Chondrocyte (in vitro differentiated cells): ENCODE measurements around the gene PRKAR1B. TPM values are rescaled to one million over a fixed set of nuclear protein-coding genes. Genes with fewer than 3 reads are reported as not detected.

Source experiments
- DNase-seq: peaks from one replicate; pipeline ENCODE4 v3.0.0; 2021; ENCODE audit warnings: mixed read lengths, low spot score
- H3K27ac Mint-ChIP-seq: one replicate; pipeline ENCODE4 v1.8.0; 2021; ENCODE audit warnings: mild to moderate bottlenecking, moderate library complexity, mixed read lengths; ENCODE audit not compliant: unreplicated experiment
- H3K27me3 Mint-ChIP-seq: 2 replicates; pipeline ENCODE4 v1.8.0; 2021; ENCODE audit warnings: low read depth, mixed read lengths
- H3K36me3 Mint-ChIP-seq: 2 replicates; pipeline ENCODE4 v1.8.0; 2021; ENCODE audit warnings: low read depth, mixed read lengths
- H3K4me1 Mint-ChIP-seq: 2 replicates; pipeline ENCODE4 v1.8.0; 2021; ENCODE audit warnings: low read depth, mild to moderate bottlenecking, mixed read lengths
- H3K4me3 Mint-ChIP-seq: one replicate; pipeline ENCODE4 v1.8.0; 2021; ENCODE audit warnings: mild to moderate bottlenecking, moderate library complexity, mixed read lengths; ENCODE audit not compliant: unreplicated experiment
- H3K9me3 Mint-ChIP-seq: 2 replicates; pipeline ENCODE4 v1.8.0; 2021; ENCODE audit warnings: low read depth, mixed read lengths
- total RNA-seq: library from RNA; stranded (reverse); gene quantifications from 3 replicates; pipeline ENCODE4 v1.2.1, GENCODE V29; 2021
- TF ChIP-seq, protein P1 (sequence below): fragments of 200-600 bp; sonication (generic); IDR thresholded peaks from 2 replicates; pipeline ENCODE4 v1.5.0; 2021; ENCODE audit warnings: antibody characterized with exemption, mild to moderate bottlenecking, moderate library complexity

PRKAR1B gene
- total RNA-seq, 1 donor from 2014 or later = 7.7 TPM

DNA sequence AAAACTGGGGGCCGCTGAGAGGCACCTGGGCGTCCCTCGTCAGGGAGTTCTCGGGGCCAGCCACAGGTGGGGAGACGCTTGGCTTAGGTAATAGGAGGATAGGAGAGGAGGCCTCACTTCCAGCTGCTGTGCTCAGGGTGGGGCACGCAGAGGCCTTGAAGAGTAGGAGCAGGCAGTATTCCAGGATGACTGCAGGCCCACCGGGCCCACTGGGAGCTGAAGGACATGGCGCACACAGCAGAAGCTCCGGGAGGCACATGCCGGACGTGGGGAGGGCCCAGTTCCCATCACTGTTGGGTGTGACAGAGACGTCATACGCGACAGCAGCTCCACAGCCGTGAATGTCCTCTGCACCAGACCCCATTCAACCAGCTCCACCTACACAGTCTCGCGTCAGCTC is 185.4 kb downstream of the PRKAR1B start:
- TF ChIP-seq, protein P1, sequence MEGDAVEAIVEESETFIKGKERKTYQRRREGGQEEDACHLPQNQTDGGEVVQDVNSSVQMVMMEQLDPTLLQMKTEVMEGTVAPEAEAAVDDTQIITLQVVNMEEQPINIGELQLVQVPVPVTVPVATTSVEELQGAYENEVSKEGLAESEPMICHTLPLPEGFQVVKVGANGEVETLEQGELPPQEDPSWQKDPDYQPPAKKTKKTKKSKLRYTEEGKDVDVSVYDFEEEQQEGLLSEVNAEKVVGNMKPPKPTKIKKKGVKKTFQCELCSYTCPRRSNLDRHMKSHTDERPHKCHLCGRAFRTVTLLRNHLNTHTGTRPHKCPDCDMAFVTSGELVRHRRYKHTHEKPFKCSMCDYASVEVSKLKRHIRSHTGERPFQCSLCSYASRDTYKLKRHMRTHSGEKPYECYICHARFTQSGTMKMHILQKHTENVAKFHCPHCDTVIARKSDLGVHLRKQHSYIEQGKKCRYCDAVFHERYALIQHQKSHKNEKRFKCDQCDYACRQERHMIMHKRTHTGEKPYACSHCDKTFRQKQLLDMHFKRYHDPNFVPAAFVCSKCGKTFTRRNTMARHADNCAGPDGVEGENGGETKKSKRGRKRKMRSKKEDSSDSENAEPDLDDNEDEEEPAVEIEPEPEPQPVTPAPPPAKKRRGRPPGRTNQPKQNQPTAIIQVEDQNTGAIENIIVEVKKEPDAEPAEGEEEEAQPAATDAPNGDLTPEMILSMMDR = no peak

DNA sequence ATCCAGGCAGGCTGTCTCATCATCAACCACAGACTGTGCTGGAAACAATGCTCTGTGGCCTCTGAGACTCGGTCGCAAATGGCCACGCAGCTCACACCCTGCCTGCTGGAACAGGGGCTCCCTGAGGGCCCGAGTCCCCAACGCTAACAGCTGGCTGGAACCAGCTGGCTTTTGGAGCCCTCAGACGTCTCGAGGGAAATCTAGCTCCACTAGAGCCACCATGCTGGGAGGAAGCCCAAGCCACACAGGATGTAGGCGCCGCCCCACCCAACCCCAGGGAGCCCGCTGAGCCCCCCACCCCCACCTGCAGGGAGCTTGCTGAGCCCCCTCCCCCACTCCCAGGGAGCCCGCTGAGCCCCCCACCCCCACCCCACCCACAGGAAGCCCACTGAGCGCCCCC is 186.1 kb downstream of the PRKAR1B start:
- Mint-ChIP-seq H3K36me3 (no peaks in the 10 kb centered on the region), H3K4me1 (peaks cover 41% of the 10 kb centered on the region)

More for the DNA sequence above, 185.4 kb downstream of the PRKAR1B start:
- Mint-ChIP-seq H3K9me3 (peaks cover 5% of the 10 kb centered on the region), H3K27me3 (no peaks in the 10 kb centered on the region), H3K36me3 (no peaks in the 10 kb centered on the region), H3K4me3 (no peak overlapping the region), H3K27ac (no peak overlapping the region), H3K4me1 (peaks cover 39% of the 10 kb centered on the region)
- no peak for DNase-seq

DNA sequence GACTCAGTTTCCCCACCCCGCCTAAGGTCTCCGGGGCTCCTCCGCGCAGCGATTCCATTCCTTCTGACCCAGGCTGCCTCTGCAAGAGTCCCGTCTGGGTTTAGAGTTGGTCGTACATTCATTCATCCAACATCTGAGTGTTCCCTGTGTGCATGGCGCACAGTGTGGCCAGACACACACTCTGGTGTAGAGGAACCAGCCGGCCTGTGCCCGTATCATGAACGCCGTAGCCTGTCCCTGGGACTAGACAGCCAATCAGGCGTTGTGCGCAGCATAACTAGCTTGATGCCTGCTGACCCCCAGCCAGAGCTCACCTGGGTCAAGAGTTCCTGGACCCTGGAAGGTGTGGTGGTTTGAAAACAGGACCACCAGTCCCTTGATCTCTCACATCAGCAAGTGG is 186.5 kb downstream of the PRKAR1B start:
- Mint-ChIP-seq H3K9me3 (peaks cover 5% of the 10 kb centered on the region), H3K4me3 (no peak overlapping the region), H3K27ac (no peak overlapping the region), H3K4me1 (peaks cover 41% of the 10 kb centered on the region), H3K36me3 (no peaks in the 10 kb centered on the region), H3K27me3 (no peaks in the 10 kb centered on the region)
- DNase-seq = no peak
- TF ChIP-seq, protein P1 = no peak

More for the DNA sequence above, 186.1 kb downstream of the PRKAR1B start:
- Mint-ChIP-seq H3K4me3 (no peak overlapping the region), H3K9me3 (peaks cover 5% of the 10 kb centered on the region), H3K27ac (peak overlapping the region; percentile 22), H3K27me3 (no peaks in the 10 kb centered on the region)
- TF ChIP-seq, protein P1 = no peak
- no peak for DNase-seq

DNA sequence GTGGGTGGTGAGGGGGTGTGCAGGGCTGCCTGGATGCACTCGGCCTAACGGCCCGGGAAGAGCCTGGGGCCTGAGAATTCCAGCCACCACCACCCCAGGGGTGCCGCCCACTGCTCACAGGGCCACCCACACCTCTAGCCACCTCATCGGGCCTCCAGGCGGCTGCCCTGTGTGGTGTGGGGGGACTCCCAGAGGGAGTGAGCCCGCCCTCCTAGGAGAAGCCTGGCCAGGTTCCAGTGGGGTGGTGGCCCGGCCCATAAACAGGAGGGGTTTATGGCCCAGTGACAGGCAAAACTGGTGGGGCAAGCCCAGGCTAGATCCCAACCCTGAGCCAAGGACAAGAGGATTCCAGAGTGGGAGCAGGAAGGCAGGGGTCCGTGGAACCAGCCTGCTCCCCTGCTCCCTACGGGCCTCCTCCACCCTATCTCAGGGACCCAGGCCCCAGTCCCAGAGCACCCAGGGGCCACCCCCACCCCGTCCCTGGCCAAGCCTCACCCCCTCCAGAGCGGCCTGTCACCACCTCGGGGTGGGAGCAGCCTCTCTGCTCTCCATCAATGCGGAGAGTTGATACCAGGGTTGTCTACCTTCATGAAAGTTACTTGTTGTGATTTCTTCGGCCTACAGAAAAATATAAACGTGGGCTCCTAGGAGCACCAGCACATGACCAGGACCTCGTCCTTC is 187.2 kb downstream of the PRKAR1B start:
- H3K27ac Mint-ChIP-seq = no peak overlapping the region
- DNase-seq = no peak

DNA sequence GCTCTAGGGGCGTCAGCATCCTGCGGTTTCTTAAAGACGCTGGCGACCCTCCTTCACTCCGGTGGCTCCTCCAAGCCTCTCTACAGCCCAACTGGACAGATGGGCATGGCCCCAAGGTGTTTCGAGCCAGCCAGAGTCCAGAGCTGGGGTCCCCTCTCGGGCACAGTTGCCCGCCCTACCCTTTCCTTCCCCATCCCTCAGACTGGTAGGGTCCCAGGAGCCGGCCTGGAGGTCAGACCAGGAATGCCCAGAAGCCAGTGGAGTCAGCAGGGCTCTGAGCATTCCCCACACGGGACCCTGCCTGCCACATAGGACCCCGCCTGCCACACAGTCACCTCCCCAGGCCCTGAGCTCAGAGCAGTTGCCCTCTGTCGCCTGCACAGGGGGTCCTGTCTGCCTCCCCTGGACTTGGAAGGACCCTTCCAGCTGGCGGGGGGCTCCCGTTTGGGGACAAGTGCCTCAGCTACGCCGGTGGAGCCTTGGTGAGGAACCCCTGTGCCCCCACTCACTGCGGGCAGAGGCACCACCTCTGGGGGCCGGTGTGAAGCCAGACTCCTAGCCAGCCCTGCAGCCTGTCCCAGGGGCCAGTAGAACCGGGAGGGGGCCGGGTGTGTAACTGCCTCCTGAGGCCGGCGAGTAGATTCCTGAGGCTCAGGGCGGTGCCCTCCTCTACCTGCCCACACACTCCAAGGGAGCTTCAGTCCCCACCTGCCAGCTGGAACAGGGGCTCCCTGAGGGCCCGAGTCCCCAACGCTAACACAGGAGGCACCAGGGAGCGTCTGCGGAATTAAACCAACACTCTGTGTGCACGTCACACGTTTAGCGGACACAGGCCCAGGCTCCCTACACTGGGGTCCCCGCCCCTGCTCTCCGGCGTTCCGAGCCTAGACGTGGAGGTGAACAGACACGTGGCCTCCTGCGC is 188.1 kb downstream of the PRKAR1B start:
- Mint-ChIP-seq H3K4me1 (peaks cover 41% of the 10 kb centered on the region), H3K27ac (peak overlapping the region; percentile 73), H3K27me3 (no peaks in the 10 kb centered on the region), H3K36me3 (no peaks in the 10 kb centered on the region), H3K9me3 (no peaks in the 10 kb centered on the region), H3K4me3 (no peak overlapping the region)
- no peak for DNase-seq
- TF ChIP-seq, protein P1 = no peak

More for the DNA sequence above, 187.2 kb downstream of the PRKAR1B start:
- H3K9me3 Mint-ChIP-seq = no peaks in the 10 kb centered on the region
- peaks cover 41% of the 10 kb centered on the region for H3K4me1 Mint-ChIP-seq
- no peak overlapping the region for H3K4me3 Mint-ChIP-seq
- H3K36me3 Mint-ChIP-seq = no peaks in the 10 kb centered on the region
- TF ChIP-seq, protein P1 = no peak
- no peaks in the 10 kb centered on the region for H3K27me3 Mint-ChIP-seq
